GM18907 (cell line): ENCODE results near the gene ZNF423.

ENCODE experiments used
- ATAC-seq: cut with Tn5 transposase; IDR thresholded peaks from one replicate; pipeline ENCODE4 v1.9.1; 2021; ENCODE audit warnings: mild to moderate bottlenecking, moderate library complexity; ENCODE audit not compliant: unreplicated experiment

The ZNF423 gene

GRCh38 chr16:49488336-49488735 is 367.6 kb downstream of the ZNF423 start:
- no peak for ATAC-seq

GRCh38 chr16:49487746-49488145 is 368.2 kb downstream of the ZNF423 start:
- ATAC-seq: no peak

GRCh38 chr16:49486400-49486799 is 369.5 kb downstream of the ZNF423 start:
- ATAC-seq: no peak

- ATAC-seq: no peak
Observed at GRCh38 chr16:49485663-49486062, 370.2 kb downstream of the ZNF423 start.

- ATAC-seq: no peak
Observed at GRCh38 chr16:49484936-49485335, 371.0 kb downstream of the ZNF423 start.

- ATAC-seq: no peak
Observed at GRCh38 chr16:49484451-49484849, 371.5 kb downstream of the ZNF423 start.

GRCh38 chr16:49483651-49484450 is 372.1 kb downstream of the ZNF423 start:
- no peak for ATAC-seq

- no peak for ATAC-seq
Observed at GRCh38 chr16:49483251-49483650, 372.7 kb downstream of the ZNF423 start.

GRCh38 chr16:49482690-49483089 is 373.2 kb downstream of the ZNF423 start:
- ATAC-seq: no peak

GRCh38 chr16:49478616-49479015 is 377.3 kb downstream of the ZNF423 start:
- no peak for ATAC-seq

GRCh38 chr16:49478107-49478506 is 377.8 kb downstream of the ZNF423 start:
- no peak for ATAC-seq

- no peak for ATAC-seq
Observed at GRCh38 chr16:49477250-49477895, 378.5 kb downstream of the ZNF423 start.

- no peak for ATAC-seq
Observed at GRCh38 chr16:49474741-49475140, 381.2 kb downstream of the ZNF423 start.

- no peak for ATAC-seq
Observed at GRCh38 chr16:49473773-49474172, 382.1 kb downstream of the ZNF423 start.

- no peak for ATAC-seq
Observed at GRCh38 chr16:49473131-49473530, 382.8 kb downstream of the ZNF423 start.

- no peak for ATAC-seq
Observed at GRCh38 chr16:49472598-49472997, 383.3 kb downstream of the ZNF423 start.

GRCh38 chr16:49471038-49471727 is 384.7 kb downstream of the ZNF423 start:
- no peak for ATAC-seq

GRCh38 chr16:49470513-49470991 is 385.4 kb downstream of the ZNF423 start:
- no peak for ATAC-seq

GRCh38 chr16:49469930-49470451 is 385.9 kb downstream of the ZNF423 start:
- ATAC-seq: no peak

- ATAC-seq: no peak
Observed at GRCh38 chr16:49469311-49469670, 386.6 kb downstream of the ZNF423 start.

- ATAC-seq: no peak
Observed at GRCh38 chr16:49468611-49469310, 387.2 kb downstream of the ZNF423 start.
